ENCODE results near the gene CLN6.

Gene CLN6

DNA sequence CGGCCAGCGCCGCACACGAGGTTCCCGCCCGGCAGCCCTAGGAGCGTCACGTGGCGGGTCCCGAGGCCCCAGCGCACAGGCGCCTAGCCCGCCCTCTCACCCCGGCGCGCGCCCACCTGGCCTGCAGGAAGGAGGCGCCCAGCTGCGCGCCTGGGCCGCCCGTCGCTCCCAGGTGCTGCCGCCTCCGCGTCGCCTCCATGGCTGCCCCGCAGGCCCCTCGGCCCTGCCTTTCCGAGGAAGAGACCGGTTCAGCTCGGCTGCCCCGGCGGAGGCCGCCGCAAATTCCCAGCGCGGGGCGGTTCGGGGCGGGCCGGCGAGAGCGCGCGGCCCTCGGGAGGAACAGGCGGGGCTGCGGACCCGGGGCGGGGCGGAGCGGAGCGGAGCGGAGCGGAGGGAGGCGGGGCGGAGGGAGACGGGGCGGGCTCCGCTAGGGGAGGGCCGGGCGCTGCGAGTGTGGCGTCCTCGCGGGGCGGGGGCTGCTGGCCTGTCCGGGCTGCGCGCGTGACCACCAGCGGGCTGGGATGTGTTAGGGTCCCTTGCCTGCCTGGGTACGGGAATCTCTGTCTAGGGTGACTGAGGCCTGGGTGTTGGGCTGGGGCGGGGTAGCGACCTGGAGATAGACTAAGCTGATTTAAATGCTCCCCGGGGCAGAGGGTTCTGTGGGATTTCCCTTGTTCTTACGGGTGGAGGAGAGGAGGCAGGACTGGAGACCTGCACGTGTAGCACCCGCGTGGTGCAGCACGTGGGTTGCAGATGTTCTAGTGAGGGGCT lies at the start of gene CLN6:
TSS of gene CLN6 (minus strand) at position 343 of the 771 bp plus-strand sequence. CDS start at position 199, 144 bp downstream.
- DNase-seq (ENCODE audit: low read depth, low spot score), result no peak

DNA sequence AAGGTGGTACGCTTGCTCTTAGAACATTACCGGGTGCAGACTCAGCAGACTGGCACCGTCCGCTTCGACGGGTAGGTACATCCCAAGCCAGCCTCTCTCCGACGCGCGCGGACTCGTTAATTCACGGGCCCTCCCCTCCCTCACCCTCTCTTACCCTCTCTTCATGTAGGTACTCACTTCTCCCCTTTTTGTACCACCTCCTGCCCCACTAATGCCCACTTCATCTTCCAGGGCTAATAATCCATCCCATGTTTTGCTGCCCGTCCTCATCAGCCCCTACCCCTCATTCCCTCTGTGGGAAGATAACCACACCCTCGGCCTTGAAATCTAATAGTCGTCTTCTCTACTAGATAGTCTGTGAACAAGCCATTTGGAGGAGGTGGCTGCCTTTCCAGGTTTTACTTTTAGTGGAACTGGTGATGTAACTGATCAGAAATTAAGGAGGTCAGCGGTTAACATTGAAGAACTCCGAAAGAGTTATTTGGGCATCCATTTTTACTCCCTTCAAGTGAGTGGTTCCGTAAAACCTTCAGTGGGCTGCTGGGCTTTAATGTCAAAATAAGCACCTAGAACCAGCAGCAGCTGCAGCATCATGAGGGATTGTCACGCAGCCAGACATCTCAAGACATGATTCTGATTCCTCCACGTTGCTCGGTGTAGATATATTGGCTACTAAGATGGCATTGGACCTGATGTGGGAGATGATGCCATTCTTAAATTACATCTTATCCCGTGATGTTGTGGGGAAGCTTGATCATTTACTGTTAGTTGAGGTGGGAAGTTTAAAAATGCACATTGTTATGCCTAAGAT lies 49.3 kb upstream of the CLN6 start:
- DNase-seq (ENCODE audit: low read depth, low spot score), result no peak

DNA sequence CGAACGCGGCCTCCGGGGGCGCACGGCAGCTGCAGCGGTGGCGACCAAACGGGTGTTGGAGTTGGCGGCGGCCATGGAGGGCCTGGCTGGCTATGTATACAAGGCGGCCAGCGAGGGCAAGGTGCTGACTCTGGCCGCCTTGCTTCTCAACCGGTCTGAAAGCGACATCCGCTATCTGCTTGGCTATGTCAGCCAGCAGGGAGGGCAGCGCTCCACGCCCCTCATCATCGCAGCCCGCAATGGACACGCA lies 48.7 kb upstream of the CLN6 start:
- DNase-seq (ENCODE audit: low read depth, low spot score), result no peak

DNA sequence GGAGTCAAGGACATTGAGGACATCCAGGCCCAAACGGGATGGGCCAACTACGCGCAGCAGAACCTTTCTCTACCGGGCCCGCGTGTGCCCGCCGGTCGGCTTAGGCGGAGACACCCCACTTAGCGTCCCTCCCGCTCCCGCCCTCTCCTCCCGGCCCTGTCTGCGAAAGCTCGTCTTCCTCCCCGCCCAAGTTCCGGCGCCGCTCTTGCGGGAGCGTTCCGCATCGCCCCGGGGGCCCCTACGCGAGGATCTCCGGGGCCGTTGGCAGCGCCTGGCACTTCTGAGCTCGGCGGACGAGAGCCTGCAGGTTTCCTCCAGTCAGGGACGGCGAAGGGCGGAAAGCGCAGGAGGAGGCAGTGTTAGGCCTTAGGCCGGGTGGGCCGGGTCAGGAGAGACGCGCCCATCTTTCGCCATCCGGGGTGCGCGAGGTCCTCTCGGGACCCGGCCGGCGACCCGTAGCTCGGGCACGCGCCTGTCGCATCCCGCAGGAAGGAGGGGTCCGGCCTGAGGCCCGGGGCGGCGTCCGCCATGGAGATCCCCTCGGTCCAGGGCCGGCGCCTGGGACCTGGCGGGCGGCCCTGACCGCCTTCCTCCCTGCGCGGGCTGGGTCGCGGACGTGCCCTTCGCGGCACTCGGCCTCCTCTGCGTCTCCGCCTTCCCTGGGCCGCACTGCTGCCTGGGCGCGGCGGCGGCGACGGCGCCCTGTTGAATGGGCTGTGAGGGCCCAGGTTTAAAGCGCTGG lies 48.2 kb upstream of the CLN6 start, which contains the start of gene FEM1B:
TSS of gene FEM1B (plus strand) at position 143 of the 742 bp plus-strand sequence. CDS start 673 bp downstream, outside the sequence.
- no peak for DNase-seq (ENCODE audit: low read depth, low spot score)

DNA sequence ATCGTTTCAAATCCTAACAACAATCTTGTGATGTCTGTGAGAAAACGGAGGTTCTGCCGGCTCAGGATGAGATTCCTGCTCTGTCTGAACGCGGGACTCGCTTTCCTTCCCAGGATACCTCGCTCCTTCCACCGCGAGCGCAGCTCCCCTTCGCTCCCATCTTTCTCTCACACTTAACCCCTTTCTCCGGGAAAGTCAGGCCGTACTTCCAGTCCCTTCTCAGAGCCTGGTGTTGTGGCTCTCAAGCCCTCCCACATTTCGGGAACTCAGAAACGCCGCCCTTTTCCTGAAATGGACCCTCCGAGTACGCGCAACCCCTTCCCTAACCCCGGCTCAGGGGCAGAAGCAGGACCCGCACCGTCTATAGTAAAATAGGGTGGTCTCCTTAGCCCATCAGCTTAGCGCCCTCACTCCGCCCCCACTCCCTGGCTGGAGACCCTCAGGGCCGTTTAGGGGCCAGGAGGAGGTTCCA lies 47.6 kb upstream of the CLN6 start:
- DNase-seq (ENCODE audit: low read depth, low spot score), result no peak

DNA sequence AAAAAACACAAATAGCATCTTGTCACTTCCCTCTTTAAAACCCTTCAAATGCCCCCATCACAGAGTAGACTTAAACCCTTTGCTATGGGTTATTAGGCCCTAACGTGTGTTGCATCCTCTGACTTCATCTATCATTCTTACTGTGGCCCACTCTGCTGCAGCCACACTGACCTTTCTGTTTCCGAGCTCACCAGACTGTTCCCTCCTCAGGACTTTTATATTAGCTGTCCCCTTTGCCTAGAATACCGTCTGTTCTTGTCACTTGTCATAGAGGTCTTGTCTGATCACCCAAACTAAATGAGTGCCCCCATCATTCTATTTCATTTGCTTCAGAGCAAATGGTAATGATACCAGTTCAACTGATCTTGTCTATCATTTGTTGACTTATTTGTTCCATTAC lies 47.1 kb upstream of the CLN6 start:
- no peak for DNase-seq (ENCODE audit: low read depth, low spot score)

DNA sequence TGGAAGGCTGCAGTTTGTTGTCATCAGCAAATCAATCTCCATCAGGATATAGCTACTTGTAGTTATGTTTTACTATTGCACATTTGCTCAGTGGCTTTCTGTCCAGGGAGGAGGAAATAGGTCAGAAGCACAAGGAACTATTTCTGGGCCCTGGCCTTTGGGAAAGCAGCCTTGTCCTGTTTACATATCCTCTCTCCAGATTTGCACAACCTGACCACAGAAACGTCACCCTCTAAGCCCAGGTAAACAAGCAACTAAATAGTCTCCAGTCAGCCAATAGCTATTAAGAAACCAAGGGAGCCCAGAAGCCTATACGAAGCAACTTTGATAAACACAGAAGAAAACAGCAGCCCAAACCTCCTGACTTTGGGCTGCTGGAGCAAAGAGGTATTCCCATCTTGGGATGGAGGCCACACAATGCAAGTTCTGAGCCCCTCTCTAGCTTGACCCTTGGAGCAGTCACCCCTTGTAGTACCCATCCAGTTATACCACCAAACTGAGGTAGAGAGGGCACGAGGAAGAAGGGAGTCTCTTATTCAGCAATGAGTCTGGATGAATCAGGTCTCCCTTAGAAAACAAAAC lies 45.7 kb upstream of the CLN6 start:
- no peak for DNase-seq (ENCODE audit: low read depth, low spot score)

DNA sequence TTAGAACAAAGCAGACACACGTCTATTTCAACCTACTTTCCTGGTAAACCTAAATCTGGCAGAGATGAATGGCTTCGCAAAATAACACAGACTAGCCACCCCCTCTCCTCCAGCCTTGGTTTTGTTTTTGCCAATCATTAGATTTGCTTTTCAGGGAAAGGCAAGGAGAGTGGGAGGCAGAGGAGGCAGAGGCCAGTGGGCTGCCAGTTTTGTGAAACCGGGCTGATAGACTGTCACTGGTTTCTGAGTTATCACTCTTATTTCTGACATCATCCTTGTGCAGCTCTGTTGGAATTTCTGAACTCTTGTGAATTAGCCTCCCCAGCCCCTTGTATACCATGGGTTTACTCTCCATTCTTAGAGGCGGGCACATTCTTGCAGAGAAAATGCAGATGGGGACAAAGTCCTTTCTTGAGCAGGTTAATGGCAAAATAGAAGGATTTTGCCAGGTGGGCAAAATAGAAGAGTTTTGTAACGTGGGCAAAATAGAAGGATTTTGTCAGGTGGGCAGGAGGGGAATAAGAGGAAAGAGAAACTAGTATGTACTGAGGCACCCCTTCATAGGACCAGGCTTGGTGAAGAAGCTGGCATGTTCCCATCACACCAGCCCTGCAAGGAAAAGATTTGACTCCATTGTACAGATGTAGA lies 44.8 kb upstream of the CLN6 start:
- DNase-seq (ENCODE audit: low read depth, low spot score), result no peak

DNA sequence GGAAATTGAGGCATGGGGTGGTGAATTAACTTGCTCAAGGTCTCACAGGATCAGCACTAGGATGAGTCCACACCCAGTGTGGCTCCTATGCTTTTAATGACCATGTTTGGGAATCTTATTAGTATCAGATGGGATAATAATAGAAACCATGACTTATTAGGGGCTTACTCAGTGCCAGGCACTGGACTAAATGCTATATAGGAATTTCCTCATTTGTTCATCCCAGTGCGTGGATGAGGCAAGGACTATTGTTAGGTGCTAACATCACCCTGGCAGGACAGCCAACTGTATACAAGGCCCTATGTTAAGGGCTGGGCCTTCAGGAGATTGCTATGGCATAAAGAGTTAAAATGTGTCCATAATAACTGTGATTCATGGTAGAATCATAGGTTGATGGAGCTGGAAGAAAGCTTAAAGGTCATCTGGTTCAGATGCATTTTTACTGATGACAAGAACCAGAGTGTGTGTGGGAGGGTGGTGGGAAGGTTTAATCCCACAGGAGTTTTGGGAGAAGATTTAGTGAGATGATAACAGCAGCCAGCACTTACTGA lies 43.3 kb upstream of the CLN6 start:
- DNase-seq (ENCODE audit: low read depth, low spot score), result no peak

DNA sequence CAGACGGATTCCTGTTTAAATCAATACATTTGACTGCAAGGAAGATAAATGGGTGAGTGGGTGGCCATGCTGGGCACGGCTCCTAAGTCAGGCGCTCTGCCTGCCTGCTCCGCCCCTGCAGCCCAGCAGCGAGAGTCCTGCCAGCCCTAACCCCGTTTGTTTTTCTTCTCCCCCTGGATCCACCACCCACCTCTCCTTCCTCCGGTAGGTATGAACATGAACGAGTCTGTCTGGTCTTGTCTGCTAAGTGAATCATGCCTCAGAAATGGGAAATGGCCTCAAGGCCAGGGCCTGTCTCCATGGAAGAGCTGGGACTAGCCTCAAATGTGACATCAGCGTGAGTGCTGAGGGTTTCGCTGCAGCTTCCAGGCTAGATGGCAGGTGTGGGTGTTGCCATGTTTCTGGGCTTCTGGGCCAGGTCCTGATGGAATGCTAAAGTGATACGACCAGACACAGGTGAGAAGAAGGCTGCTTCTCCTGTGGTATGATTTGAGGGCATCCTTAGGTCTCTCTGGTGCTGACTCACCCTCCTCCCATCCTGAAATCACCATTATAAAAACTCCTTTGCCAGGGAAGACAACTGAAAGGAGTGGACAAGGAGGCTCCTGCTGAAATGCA lies 42.4 kb upstream of the CLN6 start:
- DNase-seq (ENCODE audit: low read depth, low spot score), result no peak

DNA sequence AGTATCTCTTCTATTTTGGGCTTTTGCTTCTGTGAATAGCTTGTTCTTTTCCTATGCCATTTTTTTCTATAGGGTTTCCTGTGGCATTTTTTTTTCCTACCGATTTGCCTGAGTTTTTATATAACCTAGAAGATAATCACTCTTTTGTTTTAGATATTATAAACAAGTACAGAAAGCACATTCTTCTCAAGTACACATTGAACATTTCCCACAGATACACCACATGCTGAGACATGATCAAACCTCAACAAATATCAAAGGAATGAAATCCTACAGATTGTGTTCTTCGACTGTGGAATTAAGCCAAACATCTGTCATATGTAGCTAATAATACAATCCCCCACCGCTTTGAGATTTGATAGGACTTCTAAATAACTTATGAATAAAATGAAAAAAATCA lies 38.9 kb upstream of the CLN6 start:
- no peak for DNase-seq (ENCODE audit: low read depth, low spot score)

DNA sequence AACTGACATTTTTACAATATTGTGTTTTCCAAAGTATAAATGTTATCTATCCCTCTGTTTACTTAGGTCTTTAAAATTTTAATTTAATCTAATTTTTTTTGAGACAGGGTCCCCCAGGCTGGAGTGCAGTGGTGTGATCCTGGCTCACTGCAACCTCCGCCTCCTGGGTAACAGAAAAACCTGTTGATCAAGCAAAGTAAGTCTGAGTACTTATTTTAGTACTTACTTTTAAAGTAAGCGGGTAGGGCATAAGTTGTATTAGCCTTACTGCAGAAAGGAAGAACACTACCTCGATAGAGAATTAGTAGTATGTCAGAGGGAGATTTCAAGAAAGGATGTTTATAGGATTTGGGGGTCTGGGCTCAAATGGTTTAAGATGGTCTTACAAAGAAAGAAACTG lies 36.1 kb upstream of the CLN6 start:
- no peak for DNase-seq (ENCODE audit: low read depth, low spot score)

DNA sequence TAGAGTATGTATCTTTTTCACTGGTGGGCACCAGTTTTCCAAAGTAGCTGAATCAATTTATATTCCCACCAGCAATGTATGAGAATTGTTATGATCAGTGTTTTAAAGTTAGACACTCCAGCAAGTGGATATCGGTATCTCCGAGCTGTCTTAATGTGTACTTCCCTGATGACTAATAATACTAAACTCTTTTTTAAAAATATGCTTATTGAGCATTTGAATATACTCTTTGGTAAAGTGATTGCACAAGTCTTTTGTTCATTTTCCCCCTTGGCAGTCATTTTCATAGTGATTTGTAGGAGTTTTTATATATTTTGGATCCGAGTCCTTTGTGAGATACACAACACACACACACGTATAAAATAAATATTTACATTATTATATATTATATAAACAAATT lies 35.6 kb upstream of the CLN6 start:
- DNase-seq (ENCODE audit: low read depth, low spot score), result no peak

DNA sequence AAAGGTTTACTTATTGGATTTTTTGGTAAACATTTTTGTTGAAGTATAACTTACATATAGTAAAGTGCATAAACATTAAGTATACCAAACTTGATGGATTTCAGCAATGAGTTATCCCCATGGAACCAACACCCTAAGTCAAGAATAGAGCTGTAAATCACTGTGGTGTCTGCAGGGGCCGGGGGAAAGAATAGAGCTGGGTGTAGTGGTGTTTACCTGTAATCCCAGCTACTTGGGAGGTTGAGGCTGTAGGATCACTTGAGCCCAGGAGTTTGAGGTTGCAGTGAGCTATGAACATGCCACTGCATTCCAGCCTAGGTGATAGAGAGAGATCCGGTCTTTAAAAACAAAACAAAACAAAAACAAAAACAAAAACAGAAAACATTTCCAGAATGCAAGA lies 34.8 kb upstream of the CLN6 start:
- DNase-seq (ENCODE audit: low read depth, low spot score), result no peak

DNA sequence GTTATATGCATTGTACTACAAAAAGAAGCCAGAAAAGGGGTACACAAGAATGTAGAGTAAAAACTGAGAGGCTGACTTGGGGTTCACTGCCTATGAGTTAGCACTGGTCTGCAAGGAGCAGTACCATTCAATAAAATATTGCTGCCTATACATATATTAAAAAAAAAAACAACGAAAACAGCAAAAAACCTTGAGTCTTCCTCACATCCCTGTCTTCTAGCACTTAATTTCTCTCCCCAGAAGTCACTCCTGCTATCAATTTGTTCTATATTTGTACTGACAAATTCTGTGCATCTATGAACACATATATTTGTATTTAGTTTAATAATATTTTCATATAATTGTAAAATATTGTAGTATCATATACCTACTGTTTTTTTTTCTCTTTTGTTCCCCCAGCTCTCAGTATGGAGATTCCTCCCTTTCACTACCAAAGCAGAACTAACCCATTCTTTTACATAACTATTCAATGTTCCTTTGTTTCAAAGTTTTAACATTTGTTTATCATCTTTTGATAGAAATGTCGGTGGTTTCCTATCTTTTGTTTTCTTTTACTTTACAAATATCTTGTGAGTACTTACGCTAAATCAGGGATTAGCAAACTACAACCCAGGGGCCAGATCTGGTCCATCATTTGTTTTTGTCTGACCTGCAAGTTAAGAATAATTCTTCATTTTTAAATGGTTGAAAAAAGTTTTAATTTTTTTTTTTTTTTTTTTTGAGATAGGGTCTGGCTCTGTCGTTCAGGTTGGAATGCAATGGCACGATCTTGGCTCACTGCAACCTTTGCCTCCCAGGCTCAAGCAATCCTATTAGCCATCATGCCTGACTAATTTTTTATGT lies 33.2 kb upstream of the CLN6 start:
- no peak for DNase-seq (ENCODE audit: low read depth, low spot score)

DNA sequence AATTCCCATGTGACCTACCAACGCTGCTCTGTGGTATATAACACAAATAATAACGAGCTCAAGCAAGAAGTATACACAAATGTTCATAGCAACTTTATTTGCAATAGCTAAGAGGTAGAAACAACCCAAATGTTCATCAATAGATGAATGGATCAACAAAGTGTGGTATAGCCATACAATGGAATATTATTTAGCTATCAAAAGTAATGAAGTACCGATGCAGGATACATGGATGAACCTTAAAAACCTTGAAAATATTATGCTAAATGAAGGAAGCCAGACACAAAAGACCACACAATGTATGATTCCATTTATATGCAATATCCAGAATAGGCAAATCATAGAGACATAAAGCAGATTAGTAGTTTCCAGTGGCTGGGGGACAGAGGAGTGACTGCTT lies 32.5 kb upstream of the CLN6 start:
- no peak for DNase-seq (ENCODE audit: low read depth, low spot score)

DNA sequence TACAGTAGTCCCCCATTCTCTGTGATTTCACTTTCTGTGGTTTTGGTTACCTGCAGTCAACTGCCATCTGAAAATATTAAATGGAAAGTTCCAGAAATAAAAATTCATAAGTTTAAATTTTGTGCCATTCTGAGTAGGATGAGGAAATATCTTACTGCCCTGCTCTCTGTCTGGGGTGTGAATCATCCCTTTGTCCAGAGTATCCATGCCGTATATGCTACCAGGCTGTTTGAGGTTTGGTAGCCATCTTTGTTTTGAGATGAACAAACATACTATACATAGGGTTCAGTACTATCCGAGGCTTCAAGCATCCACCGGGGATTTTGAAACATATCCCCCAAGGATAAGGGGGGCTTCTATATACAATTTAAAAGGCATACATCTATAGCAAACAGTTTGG lies 31.7 kb upstream of the CLN6 start:
- DNase-seq (ENCODE audit: low read depth, low spot score), result no peak

DNA sequence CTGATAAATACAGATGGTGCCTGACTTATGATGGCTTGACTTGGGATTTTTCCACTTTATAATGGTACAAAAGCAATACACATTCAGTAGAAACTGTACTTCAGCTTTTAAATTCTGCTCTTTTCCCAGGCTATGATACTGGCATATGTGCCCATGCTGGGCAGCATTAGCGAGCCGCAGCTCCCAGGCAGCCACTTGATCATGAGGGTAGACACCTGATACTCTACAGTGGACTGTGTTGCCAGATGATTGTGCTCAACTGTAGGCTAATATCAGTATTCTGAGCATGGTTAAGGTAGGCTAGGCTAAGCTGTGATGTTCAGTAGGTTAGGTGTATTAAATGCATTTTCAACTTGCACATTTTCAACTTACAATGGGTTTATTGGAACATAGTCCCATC lies 30.4 kb upstream of the CLN6 start:
- no peak for DNase-seq (ENCODE audit: low read depth, low spot score)

DNA sequence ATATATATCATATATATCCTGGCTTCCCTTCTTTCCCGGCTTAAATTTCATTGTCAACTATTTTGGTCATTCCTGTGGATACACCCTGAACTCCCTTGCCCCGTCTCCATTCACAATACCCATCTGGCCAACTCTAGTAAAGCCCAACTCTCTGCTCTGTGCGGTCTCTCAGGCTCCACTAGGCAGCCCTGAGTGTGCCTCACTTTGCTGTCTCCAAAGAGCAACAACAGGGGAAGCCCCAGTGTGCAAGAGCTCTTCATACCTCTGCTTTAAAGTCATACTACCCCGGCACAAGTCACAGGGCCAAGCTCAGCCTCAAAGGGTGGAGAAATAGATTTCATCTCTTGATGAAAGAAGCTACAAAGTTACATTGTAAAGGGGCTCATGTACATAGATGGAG lies 29.2 kb upstream of the CLN6 start:
- no peak for DNase-seq (ENCODE audit: low read depth, low spot score)
